Immature natural killer cell (primary cell): ENCODE data around the gene GALNT9. TPM values are rescaled to one million over a fixed set of nuclear protein-coding genes. Genes with fewer than 3 reads are reported as not detected.

ENCODE experiments used
- DNase-seq, 3 donors: peaks; one replicate each; pipeline ENCODE4 v3.0.0; 2022; ENCODE audit warnings: mixed read lengths in 1 of 3
- H3K27ac Mint-ChIP-seq, 6 donors: one replicate each; pipeline ENCODE4 v1.8.0; 2020; ENCODE audit warnings: mixed read lengths in 6 of 6, mild to moderate bottlenecking in 5 of 6, inconsistent platforms in 4 of 6, moderate library complexity in 3 of 6
- H3K27me3 Mint-ChIP-seq, 3 donors: one replicate each; pipeline ENCODE4 v1.8.0; 2020 to 2021; ENCODE audit warnings: low read depth in 3 of 3, mild to moderate bottlenecking in 3 of 3, mixed read lengths in 3 of 3, moderate library complexity in 3 of 3, inconsistent platforms in 1 of 3
- H3K36me3 Mint-ChIP-seq, 3 donors: one replicate each; pipeline ENCODE4 v1.8.0; 2020; ENCODE audit warnings: mixed read lengths in 3 of 3, inconsistent platforms in 2 of 3, mild to moderate bottlenecking in 2 of 3
- H3K4me1 Mint-ChIP-seq, 2 donors: one replicate each; pipeline ENCODE4 v1.8.0; 2020; ENCODE audit warnings: inconsistent platforms in 2 of 2, mild to moderate bottlenecking in 2 of 2, mixed read lengths in 2 of 2, moderate library complexity in 1 of 2
- H3K4me3 Mint-ChIP-seq, 5 donors: one replicate each; pipeline ENCODE4 v1.8.0; 2020; ENCODE audit warnings: mild to moderate bottlenecking in 5 of 5, mixed read lengths in 5 of 5, inconsistent platforms in 3 of 5, moderate library complexity in 3 of 5
- H3K9me3 Mint-ChIP-seq, 6 donors: one replicate each; pipeline ENCODE4 v1.8.0; 2020; ENCODE audit warnings: mild to moderate bottlenecking in 6 of 6, mixed read lengths in 6 of 6, inconsistent platforms in 4 of 6, moderate library complexity in 3 of 6
- polyA plus RNA-seq, 3 donors: library from polyadenylated mRNA; unstranded; fragments of 300-500 nt; fragmentation: Illumina TruSeq; gene quantifications; one replicate each; pipeline ENCODE4 v1.2.3, GENCODE V29; 2021

GALNT9 gene
- polyA plus RNA-seq, 3 donors from 2014 or later: not detected

DNA sequence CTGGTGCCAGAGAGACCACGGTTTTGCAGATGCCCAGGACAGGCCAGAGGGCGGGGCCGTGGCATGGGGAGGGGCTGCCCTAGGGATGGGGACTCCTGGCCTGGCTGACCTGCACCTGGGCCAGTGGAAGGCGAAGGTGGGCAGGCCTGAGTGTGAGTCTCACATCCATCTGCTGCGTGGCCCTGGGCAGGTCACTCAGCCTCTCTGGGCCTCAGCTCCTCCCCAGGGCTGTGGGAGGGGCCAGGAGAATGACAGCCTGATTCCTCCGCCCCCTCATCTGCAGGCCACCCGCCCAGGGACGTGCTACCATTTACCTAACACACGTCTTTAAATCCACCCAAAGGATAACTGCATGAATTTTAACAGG, 90.9 kb downstream of the GALNT9 start:
- Mint-ChIP-seq H3K27ac (no peak overlapping the region), H3K4me1 (peaks cover 0 to 1% of the 10 kb centered on the region in 2 donors), H3K4me3 (no peak overlapping the region), H3K27me3 (peaks cover 0 to 2% (median under 1%) of the 10 kb centered on the region in 3 donors), H3K36me3 (no peaks in the 10 kb centered on the region), H3K9me3 (no peaks in the 10 kb centered on the region)
- no peak for DNase-seq

DNA sequence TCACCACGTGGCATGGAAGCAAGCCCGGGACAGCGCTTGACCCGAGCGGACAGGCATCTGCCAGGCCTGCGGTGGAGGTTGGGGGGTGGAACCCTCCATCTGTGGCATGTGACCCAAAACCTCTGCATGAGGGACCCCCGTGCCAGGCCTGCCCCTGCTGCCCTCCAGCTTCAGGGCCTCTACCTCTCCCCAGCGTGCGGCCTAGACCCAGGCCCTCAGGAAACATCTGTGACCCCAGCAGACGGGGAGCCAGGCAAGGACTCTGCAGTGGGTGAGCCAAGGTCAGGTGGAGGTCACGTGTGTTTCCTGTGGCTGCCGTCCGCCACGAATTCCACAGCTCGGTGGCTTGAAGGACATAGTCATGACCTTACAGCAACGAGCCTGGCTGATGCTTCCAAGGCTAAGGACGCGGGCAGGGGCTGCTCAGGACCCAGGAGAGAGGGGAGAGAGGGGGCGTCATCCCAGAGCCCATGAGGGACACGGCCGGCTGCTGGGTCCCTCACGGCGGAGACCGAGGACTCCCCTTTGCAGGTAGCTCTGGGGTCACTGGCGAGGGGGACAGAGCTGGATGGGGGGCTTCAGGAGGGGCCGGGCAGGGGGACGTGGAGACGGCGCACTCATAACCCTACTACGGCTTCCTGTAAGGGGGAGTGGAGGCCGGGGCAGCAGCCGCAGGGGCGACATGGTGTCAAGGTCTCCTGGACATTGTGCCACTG, 91.5 kb downstream of the GALNT9 start:
- Mint-ChIP-seq H3K9me3 (no peaks in the 10 kb centered on the region), H3K4me3 (no peak overlapping the region), H3K36me3 (no peaks in the 10 kb centered on the region), H3K27me3 (peaks cover 0 to 2% (median 0%) of the 10 kb centered on the region in 3 donors), H3K4me1 (no peaks in the 10 kb centered on the region), H3K27ac (no peak overlapping the region)
- DNase-seq: no peak

DNA sequence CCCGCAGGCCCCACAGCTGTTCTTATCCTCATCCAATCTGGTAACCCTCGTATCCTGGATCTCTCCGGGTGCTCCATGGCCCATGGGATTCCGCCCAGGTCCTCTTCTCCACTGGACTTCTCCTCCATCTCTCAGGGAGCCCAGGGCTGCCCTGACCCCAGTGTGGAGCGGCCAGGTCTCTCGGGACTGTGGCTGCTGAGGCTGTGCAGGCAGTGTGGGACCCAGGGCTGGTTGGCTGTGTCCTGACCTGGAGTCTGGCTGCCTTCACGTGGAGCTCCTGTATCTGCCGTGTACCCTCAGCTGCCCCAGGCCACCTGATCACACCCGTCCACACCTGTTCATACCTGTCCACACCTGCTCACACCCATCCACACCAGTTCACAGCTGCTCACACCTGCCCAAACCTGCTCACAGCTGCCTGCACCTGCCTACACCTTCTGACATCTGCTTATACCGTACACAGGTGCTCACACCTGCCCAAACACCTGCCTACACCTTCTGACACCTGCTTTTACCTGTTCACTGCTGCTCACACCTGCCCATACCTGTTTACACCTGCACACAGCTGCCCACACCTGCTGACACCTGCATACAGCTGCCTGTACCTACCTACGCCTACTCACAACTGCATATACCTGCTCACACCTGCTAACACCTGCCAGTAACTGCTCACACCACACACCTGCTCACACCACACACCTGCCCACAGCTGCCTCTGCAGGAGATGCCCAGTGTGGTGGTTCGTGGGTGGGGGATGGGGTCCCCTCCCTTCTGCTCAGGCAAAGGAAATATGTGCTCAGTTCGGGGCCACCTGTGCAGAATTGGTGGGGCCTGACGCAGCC, 92.2 kb downstream of the GALNT9 start:
- H3K9me3 Mint-ChIP-seq: no peaks in the 10 kb centered on the region
- H3K36me3 Mint-ChIP-seq: no peaks in the 10 kb centered on the region
- H3K4me3 Mint-ChIP-seq: no peak overlapping the region
- H3K4me1 Mint-ChIP-seq: no peaks in the 10 kb centered on the region
- peaks cover 0 to 2% (median 0%) of the 10 kb centered on the region in 3 donors for H3K27me3 Mint-ChIP-seq
- DNase-seq: no peak
- no peak overlapping the region for H3K27ac Mint-ChIP-seq

DNA sequence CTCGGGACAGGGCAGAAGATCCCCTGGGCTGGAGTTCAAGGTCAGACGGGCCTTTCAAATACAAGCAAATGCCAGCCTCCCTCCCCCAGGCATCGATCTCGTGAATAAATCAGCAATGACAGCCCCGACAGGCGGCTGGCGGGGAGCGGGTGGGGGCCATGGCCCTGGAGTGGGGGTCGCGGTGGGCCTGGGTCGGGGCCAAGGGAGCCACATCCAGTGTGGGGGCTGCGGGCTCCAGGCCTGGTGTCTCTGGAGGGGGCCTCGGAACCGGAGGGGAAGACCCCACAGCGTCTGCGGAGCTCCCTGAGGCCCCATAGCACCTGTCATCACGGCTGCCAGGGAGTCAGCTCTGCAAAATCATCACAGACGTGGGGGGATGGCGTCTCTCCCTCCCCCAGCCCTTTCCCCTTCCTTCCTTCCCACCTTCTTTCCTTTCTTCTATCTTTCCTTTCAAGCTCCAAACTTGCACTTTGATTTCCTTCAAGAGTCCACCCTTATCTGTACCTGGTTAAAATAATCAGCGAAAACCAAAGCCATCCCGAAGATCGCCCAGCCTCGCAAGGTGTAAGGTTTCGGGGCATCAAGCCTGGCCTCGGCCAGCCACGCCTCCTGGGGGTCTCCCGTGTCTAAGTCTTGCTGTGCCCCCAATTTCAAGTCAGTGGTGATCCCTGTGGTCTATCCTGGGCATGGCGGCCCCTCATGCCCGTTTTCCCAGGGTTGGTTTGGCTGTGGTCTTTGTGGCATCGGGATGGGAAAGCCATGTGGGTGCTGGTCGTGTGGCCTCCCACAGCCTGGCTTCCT, 93.1 kb downstream of the GALNT9 start:
- Mint-ChIP-seq H3K4me1 (no peaks in the 10 kb centered on the region), H3K27me3 (peaks cover 0 to 2% (median 0%) of the 10 kb centered on the region in 3 donors), H3K9me3 (no peaks in the 10 kb centered on the region), H3K36me3 (no peaks in the 10 kb centered on the region), H3K27ac (no peak overlapping the region), H3K4me3 (no peak overlapping the region)
- no peak for DNase-seq

DNA sequence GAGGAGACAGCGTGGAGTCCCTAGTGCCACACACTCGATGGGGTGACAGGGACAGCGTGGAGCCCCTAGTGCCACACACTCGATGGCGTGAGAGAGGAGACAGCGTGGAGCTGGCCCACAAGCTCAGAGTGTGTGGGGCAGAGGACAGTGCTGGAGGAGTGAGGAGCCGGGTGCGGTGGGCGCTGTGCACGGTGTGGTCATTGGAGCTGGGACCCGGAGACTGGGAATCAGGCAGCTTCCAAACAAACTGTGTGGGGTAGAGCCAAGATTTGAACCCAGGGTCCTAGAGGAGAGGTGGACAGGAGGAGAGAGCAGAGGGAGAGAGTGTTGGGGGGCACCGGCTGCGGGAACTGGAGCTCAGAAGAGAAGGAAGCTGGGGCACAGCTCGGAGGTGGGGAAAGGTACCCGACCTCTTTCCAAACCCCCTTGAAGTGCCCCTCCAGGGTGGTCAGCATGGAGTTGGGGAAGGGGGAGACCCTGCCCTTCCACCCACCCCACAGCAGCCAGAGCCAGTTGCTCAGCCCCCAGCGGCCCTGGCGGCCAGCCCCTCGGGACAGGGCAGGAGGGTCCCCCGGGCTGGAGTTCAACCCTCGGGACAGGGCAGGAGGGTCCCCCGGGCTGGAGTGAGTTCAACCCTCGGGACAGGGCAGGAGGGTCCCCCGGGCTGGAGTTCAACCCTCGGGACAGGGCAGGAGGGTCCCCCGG, 94.1 kb downstream of the GALNT9 start:
- Mint-ChIP-seq H3K9me3 (no peaks in the 10 kb centered on the region), H3K36me3 (no peaks in the 10 kb centered on the region)

GRCh38 chr12:132230381-132230780, 99.0 kb downstream of the GALNT9 start:
- Mint-ChIP-seq H3K27me3 (peaks cover 2 to 7% (median 6%) of the 10 kb centered on the region in 3 donors), H3K27ac (no peak overlapping the region), H3K4me1 (no peaks in the 10 kb centered on the region), H3K36me3 (no peaks in the 10 kb centered on the region), H3K4me3 (no peak overlapping the region), H3K9me3 (no peaks in the 10 kb centered on the region)
- DNase-seq: no peak

More for the DNA sequence above, 94.1 kb downstream of the GALNT9 start:
- Mint-ChIP-seq H3K27ac (no peak overlapping the region), H3K27me3 (peaks cover 0 to 2% (median 0%) of the 10 kb centered on the region in 3 donors), H3K4me3 (no peak overlapping the region), H3K4me1 (no peaks in the 10 kb centered on the region)
- no peak for DNase-seq

DNA sequence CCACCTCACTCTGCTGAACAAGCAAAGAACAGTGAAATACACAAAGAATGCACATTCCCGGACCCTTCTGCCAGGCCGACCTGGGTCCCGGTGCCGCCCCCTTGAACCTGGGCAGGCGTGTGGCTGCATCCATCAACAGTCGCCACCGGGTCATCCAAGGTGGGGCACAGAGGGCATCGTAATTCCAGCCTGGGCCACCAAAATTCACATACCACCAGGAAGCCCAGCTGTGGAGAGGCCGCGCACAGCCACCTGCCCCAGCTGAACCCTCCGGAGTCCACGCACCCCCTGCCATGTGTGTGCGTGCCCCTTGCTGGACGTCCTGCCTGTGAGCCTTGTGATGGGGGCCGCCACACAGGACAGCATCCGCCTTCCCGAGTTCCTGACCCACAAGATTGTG, 99.5 kb downstream of the GALNT9 start:
- Mint-ChIP-seq H3K27ac (no peak overlapping the region), H3K4me3 (no peak overlapping the region), H3K4me1 (no peaks in the 10 kb centered on the region), H3K9me3 (no peaks in the 10 kb centered on the region), H3K27me3 (peaks cover 2 to 7% (median 4%) of the 10 kb centered on the region in 3 donors), H3K36me3 (no peaks in the 10 kb centered on the region)
- no peak for DNase-seq

GRCh38 chr12:132229193-132229760, 100.1 kb downstream of the GALNT9 start:
- no peaks in the 10 kb centered on the region for H3K4me1 Mint-ChIP-seq
- no peak overlapping the region for H3K27ac Mint-ChIP-seq
- no peaks in the 10 kb centered on the region for H3K9me3 Mint-ChIP-seq
- no peaks in the 10 kb centered on the region for H3K36me3 Mint-ChIP-seq
- no peak overlapping the region for H3K4me3 Mint-ChIP-seq
- no peak for DNase-seq
- peaks cover 2 to 7% (median 4%) of the 10 kb centered on the region in 3 donors for H3K27me3 Mint-ChIP-seq

DNA sequence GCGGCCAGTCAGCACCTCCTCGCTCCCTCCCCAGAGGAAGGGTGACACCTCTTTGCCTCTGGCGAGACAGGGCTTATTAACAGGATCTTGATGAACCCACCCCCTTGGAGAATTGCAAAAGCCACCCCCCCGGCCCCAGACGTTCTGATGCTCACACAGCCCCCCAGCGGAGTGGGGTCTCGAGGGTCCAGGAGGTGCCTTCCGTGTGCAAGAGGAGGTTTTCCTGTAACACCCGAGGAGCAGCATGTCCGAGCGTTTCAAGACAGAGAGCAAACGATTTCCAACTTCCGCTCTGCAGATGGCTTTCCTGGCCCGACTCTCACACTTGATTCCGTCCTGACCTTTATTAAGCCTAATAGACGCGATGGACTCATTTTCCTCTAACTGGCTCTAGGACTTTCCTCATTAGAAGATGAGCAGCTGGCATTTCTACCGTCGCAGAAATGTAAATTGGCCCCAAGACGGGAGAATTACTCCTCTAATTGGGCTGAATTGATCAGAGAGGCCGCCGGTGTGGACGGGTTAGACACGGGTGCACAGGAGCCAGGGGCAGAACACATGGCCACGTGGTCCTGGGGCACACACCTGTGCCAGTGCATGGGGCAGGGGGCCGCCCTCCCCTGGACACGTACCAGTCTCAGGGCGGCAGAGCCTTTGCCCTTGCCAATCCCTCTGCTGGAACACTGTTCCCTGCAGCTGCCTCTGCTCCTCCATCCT, 100.8 kb downstream of the GALNT9 start:
- no peak overlapping the region for H3K4me3 Mint-ChIP-seq
- no peaks in the 10 kb centered on the region for H3K4me1 Mint-ChIP-seq
- DNase-seq: no peak
- H3K27ac Mint-ChIP-seq: no peak overlapping the region
- peaks cover 2 to 7% (median 4%) of the 10 kb centered on the region in 3 donors for H3K27me3 Mint-ChIP-seq
- H3K36me3 Mint-ChIP-seq: no peaks in the 10 kb centered on the region
- no peaks in the 10 kb centered on the region for H3K9me3 Mint-ChIP-seq

GRCh38 chr12:132227782-132228475, 101.5 kb downstream of the GALNT9 start:
- Mint-ChIP-seq H3K27me3 (peaks cover 2 to 7% (median 4%) of the 10 kb centered on the region in 3 donors), H3K4me1 (no peaks in the 10 kb centered on the region), H3K9me3 (no peaks in the 10 kb centered on the region), H3K27ac (no peak overlapping the region), H3K36me3 (no peaks in the 10 kb centered on the region), H3K4me3 (no peak overlapping the region)
- DNase-seq: no peak

- no peaks in the 10 kb centered on the region for H3K36me3 Mint-ChIP-seq
- no peaks in the 10 kb centered on the region for H3K9me3 Mint-ChIP-seq
- no peak for DNase-seq
- H3K4me1 Mint-ChIP-seq: peaks cover 4 to 6% of the 10 kb centered on the region in 2 donors
- no peak overlapping the region for H3K27ac Mint-ChIP-seq
- H3K4me3 Mint-ChIP-seq: no peak overlapping the region
- H3K27me3 Mint-ChIP-seq: peaks cover 2 to 7% (median 4%) of the 10 kb centered on the region in 3 donors
Measured at GRCh38 chr12:132227118-132227517, 102.3 kb downstream of the GALNT9 start.

- Mint-ChIP-seq H3K27me3 (peaks cover 2 to 7% (median 5%) of the 10 kb centered on the region in 3 donors), H3K36me3 (no peaks in the 10 kb centered on the region), H3K9me3 (no peaks in the 10 kb centered on the region), H3K27ac (no peak overlapping the region), H3K4me3 (no peak overlapping the region), H3K4me1 (peaks cover 4 to 10% of the 10 kb centered on the region in 2 donors)
- no peak for DNase-seq
Measured at GRCh38 chr12:132226604-132227003, 102.8 kb downstream of the GALNT9 start.
